GM21723 (cell line): ENCODE results near the gene AGPS.

Experiments used
- ATAC-seq: cut with Tn5 transposase; IDR thresholded peaks from one replicate; pipeline ENCODE4 v1.9.1; 2021; ENCODE audit warnings: mild to moderate bottlenecking, moderate library complexity; ENCODE audit not compliant: unreplicated experiment

AGPS gene

GRCh38 chr2:177383935-177384334, 8.6 kb upstream of the AGPS start:
- ATAC-seq: no peak

GRCh38 chr2:177385151-177385550, 7.4 kb upstream of the AGPS start:
- ATAC-seq: no peak

DNA sequence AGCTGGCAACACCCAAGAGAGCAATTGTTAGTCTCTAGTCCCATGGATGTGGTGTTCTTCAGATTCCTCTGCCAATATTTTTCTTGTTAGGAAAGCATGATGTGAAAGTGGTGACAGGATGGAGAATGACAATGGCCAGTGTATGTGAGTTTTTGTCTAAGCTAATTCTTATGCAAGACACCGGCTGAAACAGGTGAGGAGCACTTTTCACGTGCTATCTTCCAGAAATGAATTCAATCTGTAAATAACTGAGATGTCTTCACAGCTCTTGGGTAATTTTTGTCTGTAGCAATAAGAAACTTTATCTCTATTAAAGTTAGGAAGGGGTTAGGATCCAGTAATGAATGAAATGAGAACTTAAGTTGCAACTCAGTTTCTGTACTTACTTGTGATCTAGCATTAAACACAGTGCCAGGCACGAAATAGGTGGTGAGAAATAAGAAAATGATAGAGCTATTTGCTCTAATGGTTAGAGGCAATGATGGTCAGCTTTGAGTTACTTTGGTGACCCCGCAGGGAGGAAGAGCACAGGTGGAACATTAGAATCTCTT, 676 bp upstream of the AGPS start:
- ATAC-seq: no peak

- ATAC-seq: no peak
Measured at GRCh38 chr2:177393203-177393755, 706 bp downstream of the AGPS start.

GRCh38 chr2:177393824-177394593, 1.4 kb downstream of the AGPS start:
- ATAC-seq: no peak

GRCh38 chr2:177394594-177394973, 2.0 kb downstream of the AGPS start:
- ATAC-seq: no peak

- no peak for ATAC-seq
Measured at GRCh38 chr2:177395351-177396065, 2.9 kb downstream of the AGPS start.

- ATAC-seq: no peak
Measured at GRCh38 chr2:177396703-177397460, 4.3 kb downstream of the AGPS start.

DNA sequence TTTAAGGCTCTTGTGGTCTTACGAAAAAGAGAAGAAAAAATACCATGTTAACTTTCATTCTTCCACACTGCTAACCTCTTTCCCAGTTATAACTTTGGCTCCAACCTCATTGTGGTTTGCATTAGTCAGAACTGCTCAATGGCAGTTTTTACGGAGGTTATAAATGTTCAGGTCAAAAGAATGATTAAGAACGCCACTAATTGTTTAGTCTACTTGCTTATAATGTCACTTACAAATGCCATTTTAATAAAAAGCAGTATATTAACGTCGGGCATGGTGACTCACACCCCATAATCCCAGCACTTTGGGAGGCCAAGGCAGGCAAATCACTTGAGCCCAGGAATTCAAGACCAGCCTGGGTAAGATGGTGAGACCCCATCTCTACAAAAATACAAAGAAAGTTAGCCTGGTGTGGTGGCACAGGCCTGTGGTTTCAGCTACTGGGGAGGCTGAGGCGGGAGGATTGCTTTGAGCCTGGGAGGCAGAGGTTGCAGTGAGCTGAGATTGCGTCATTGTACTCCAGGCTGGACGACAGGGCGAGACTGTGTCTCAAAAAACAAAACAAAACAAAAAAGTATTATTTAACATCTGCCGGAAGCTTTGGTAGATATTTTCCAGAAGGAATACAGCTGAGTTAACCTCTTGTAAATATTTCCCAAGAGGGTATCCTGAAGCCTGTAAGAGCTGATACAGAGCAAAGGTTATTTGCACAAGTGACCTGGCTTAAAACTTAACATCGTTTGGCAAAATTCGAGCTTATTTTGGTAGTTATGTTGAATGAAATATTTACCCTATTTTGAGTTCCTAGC, 5.1 kb downstream of the AGPS start:
- no peak for ATAC-seq

GRCh38 chr2:177398290-177398683, 5.7 kb downstream of the AGPS start:
- no peak for ATAC-seq

- ATAC-seq: no peak
Measured at GRCh38 chr2:177398791-177399190, 6.2 kb downstream of the AGPS start.

DNA sequence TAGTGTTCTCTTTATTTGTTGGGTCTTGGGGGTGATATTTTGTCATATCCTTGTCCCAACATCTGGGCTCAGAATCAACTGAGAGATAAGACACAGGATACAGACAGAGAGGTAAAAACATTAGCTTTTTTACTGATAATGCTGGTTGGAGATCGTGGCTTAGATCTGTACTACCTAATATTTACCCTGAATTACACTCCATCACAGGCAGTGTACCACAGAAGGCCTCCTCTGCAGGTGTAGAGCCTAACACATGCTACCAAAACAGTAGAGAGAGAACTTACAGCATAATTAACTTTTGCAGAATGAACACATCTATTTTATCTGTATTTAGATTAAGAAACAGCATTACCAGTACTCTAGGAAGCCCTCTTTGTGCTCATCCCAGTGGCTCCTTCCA, 6.8 kb downstream of the AGPS start:
- no peak for ATAC-seq

GRCh38 chr2:177400337-177400923, 7.9 kb downstream of the AGPS start:
- ATAC-seq: no peak

- ATAC-seq: no peak
Measured at GRCh38 chr2:177402096-177402495, 9.5 kb downstream of the AGPS start.

DNA sequence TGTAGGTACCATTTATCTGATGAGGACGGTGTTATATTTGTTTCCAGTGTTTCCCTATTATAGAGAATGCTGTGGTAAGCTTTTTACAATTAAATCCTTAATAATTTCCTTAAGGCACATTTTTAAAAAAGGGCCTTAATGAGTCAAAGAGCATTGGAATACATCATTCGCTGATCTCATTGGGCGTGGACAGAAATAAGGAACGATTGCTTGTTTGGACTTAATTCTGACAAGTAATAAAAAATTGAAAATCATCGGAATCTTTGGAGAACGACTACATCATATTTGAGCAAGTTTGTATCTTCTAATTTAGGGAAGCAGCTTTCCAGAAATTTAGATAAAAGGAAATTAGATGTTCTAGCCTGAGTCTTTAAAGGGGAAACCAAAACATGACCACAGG, 11.3 kb downstream of the AGPS start:
- ATAC-seq: no peak

DNA sequence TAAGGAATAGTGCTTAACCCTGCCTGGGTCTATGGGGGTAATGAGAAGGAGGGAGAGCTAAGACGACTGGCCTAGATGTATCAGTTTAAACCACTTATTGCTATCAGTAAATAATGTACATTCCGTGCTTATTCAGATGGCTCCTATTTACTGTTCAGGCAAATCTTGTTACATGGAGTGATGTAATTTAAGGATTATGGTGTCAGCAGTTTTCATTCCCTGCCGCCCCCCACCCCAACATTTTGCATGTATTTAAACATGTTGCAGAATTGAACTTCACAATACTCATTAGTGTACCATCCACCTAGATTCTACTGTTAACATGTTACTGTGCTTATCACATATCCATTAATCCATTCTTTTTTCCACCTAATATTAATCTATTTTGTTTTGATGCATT, 11.7 kb downstream of the AGPS start:
- ATAC-seq: no peak

DNA sequence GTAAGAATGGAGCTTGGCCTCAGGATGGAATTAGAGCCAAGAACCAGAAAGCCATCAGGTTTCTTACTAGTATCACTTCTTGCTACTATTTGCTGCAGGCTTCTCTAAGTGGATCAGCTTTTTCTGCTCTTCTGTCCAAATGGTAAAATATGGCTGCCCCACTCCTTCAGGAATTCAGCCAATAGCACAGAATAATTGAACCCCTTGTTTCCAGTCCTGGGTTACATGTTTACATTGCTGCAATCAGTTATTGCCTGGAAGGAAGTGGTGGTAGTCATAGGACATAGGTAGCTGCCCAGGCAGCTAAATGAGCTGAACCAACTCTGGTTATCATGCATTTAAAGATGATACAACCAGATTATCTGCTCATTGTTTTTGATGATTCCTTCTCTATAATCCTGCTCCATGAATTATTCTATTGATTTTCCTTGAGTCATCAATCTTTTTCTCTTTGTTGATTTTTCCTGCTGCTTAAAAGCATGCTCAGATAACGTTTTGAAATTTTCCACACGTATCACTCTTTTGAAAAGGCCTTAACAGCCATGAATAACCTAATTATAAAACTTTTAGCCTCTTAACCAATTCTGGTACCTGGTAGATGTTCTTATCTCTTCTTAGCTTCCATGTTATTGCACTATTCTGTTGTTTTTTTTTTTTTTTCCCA, 12.6 kb downstream of the AGPS start:
- no peak for ATAC-seq

DNA sequence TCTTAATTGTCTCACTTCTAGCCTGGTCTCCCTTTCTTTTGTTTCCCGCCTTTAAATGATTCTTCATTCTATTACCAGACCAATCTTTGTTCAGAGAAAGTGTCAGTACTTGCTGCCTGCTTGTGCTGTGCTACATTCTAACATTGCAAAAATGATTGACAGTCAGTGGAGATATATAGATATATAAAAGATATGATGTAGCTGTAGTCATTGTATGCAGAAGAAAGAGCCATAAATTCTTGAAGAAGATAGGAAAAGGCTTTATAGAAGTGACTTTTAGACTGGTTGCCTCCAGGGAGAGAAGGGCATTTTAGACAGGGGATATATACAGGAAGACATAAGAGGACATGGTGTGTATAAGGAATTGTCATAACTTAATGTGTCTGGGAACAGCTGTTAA, 13.6 kb downstream of the AGPS start:
- ATAC-seq: no peak

GRCh38 chr2:177407031-177407430, 14.5 kb downstream of the AGPS start:
- no peak for ATAC-seq
